NCI-H2107 (cell line): Measurements from ENCODE around the gene RNF213.
"Not testable (repeated sequence)": the region's sequence is repeated elsewhere in the genome, so short reads cannot be mapped to it uniquely, and the experiment has no call there.

Experiments used
- DNase-seq: peaks from one replicate; lab custom pipeline; 2025; lab: John Stamatoyannopoulos, UW

The RNF213 gene

GRCh38 chr17:80270836-80271235 is 10.2 kb downstream of the RNF213 start:
- no peak for DNase-seq

GRCh38 chr17:80272366-80272765 is 11.7 kb downstream of the RNF213 start:
- DNase-seq: no peak

GRCh38 chr17:80274331-80274730 is 13.7 kb downstream of the RNF213 start:
- no peak for DNase-seq

GRCh38 chr17:80274871-80275449 is 14.3 kb downstream of the RNF213 start:
- no peak for DNase-seq

- DNase-seq: not testable (repeated sequence)
These were observed 15.2 kb downstream of the RNF213 start for GRCh38 chr17:80275857-80276256.

GRCh38 chr17:80277751-80278671 is 17.4 kb downstream of the RNF213 start:
- DNase-seq: no peak

GRCh38 chr17:80279895-80280294 is 19.2 kb downstream of the RNF213 start:
- DNase-seq: no peak

- DNase-seq: no peak
These were observed 20.9 kb downstream of the RNF213 start for GRCh38 chr17:80281516-80281915.

- no peak for DNase-seq
These were observed 22.6 kb downstream of the RNF213 start for GRCh38 chr17:80283116-80283852.

- no peak for DNase-seq
These were observed 24.0 kb downstream of the RNF213 start for GRCh38 chr17:80284631-80285030.

- DNase-seq: no peak
These were observed 24.7 kb downstream of the RNF213 start for GRCh38 chr17:80285237-80285920.

- DNase-seq: no peak
These were observed 25.9 kb downstream of the RNF213 start for GRCh38 chr17:80286638-80286960.

- DNase-seq: no peak
These were observed 26.4 kb downstream of the RNF213 start for GRCh38 chr17:80287038-80287437.

GRCh38 chr17:80287806-80288567 is 27.3 kb downstream of the RNF213 start:
- no peak for DNase-seq

GRCh38 chr17:80289616-80290015 is 29.0 kb downstream of the RNF213 start:
- DNase-seq: no peak

GRCh38 chr17:80290156-80290555 is 29.5 kb downstream of the RNF213 start:
- no peak for DNase-seq

- DNase-seq: no peak
These were observed 30.6 kb downstream of the RNF213 start for GRCh38 chr17:80291260-80291659.

- no peak for DNase-seq
These were observed 31.2 kb downstream of the RNF213 start for GRCh38 chr17:80291691-80292487.

- DNase-seq: no peak
These were observed 31.9 kb downstream of the RNF213 start for GRCh38 chr17:80292521-80292971.

- no peak for DNase-seq
These were observed 33.6 kb downstream of the RNF213 start for GRCh38 chr17:80294210-80294609.

GRCh38 chr17:80294653-80295052 is 34.0 kb downstream of the RNF213 start:
- no peak for DNase-seq
